CD14-positive monocyte (primary cell): ENCODE results near the gene COX7A1. TPM values are rescaled to one million over a fixed set of nuclear protein-coding genes. Genes with fewer than 3 reads are reported as not detected.
"Not testable (repeated sequence)": the region's sequence is repeated elsewhere in the genome, so short reads cannot be mapped to it uniquely, and the experiment has no call there.

Source experiments
- DNase-seq, 3 donors: peaks; one replicate each; pipeline ENCODE4 v3.0.0-alpha.2; 2011 to 2022
- H2AFZ ChIP-seq: 2 replicates; pipeline ENCODE4 v1.6.0; 2012; ENCODE audit warnings: mild to moderate bottlenecking, low read depth, low read length, inconsistent platforms; ENCODE audit not compliant: insufficient read depth, poor library complexity, severe bottlenecking
- H3K27ac ChIP-seq, 2 donors: 1 replicate in 1 of 2; 2 replicates in 1 of 2; pipeline ENCODE4 v1.5.1; 2012 to 2013; ENCODE audit warnings: low read length in 2 of 2, control low read depth in 1 of 2, inconsistent platforms in 1 of 2, low read depth in 1 of 2, mild to moderate bottlenecking in 1 of 2
- H3K27me3 ChIP-seq, 2 donors: one replicate each; pipeline versions ENCODE4 v1.6.0 to v1.6.1; 2011 to 2013; ENCODE audit warnings: low read length in 2 of 2; ENCODE audit not compliant: control insufficient read depth in 2 of 2, insufficient read depth in 2 of 2
- H3K36me3 ChIP-seq, 2 donors: replicated peaks in 1 of 2; 1 replicate in 1 of 2; 2 replicates in 1 of 2; pipeline versions ENCODE4 v1.5.1 to v1.6.1; 2012 to 2013; ENCODE audit warnings: low read length in 2 of 2, control low read depth in 1 of 2, inconsistent platforms in 1 of 2, mild to moderate bottlenecking in 1 of 2; ENCODE audit not compliant: insufficient read depth in 2 of 2, control insufficient read depth in 1 of 2
- H3K4me1 ChIP-seq, 2 donors: 1 replicate in 1 of 2; 2 replicates in 1 of 2; pipeline versions ENCODE4 v1.5.1 to v1.6.1; 2012 to 2013; ENCODE audit warnings: low read length in 2 of 2, control low read depth in 1 of 2, inconsistent platforms in 1 of 2, mild to moderate bottlenecking in 1 of 2, moderate library complexity in 1 of 2; ENCODE audit not compliant: insufficient read depth in 2 of 2, control insufficient read depth in 1 of 2
- H3K4me2 ChIP-seq: replicated peaks from 2 replicates; pipeline ENCODE3; 2012; ENCODE audit warnings: low read length, moderate library complexity, mild to moderate bottlenecking; ENCODE audit not compliant: poor library complexity, severe bottlenecking; ENCODE audit errors: extremely low read depth
- H3K4me3 ChIP-seq, 3 experiments: fragments of 200-600 bp in 1 of 3; sonication (generic) in 1 of 3; replicated peaks in 1 of 3; 1 replicate in 2 of 3; 2 replicates in 1 of 3; pipeline ENCODE4 v1.5.1; 2011 to 2013; ENCODE audit warnings: low read length in 3 of 3, mild to moderate bottlenecking in 3 of 3, control low read depth in 2 of 3, low read depth in 2 of 3, inconsistent platforms in 1 of 3, moderate library complexity in 1 of 3
- H3K79me2 ChIP-seq: 2 replicates; pipeline ENCODE4 v1.6.0; 2012; ENCODE audit warnings: mild to moderate bottlenecking, control low read depth, inconsistent platforms, low read length, moderate library complexity; ENCODE audit not compliant: insufficient read depth
- H3K9ac ChIP-seq: 2 replicates; pipeline ENCODE4 v1.6.0; 2017; ENCODE audit warnings: low read length, mild to moderate bottlenecking; ENCODE audit not compliant: insufficient read depth, poor library complexity, severe bottlenecking
- H3K9me3 ChIP-seq, 2 donors: replicated peaks in 1 of 2; 1 replicate in 1 of 2; 2 replicates in 1 of 2; pipeline versions ENCODE4 v1.5.1 to v1.6.1; 2012 to 2013; ENCODE audit warnings: low read length in 2 of 2, control low read depth in 1 of 2; ENCODE audit not compliant: control insufficient read depth in 1 of 2, insufficient read depth in 1 of 2
- H4K20me1 ChIP-seq: 2 replicates; pipeline ENCODE4 v1.6.0; 2012; ENCODE audit warnings: mild to moderate bottlenecking, low read length, control low read depth, moderate library complexity; ENCODE audit not compliant: insufficient read depth
- H3K27ac Mint-ChIP-seq, 7 donors: one replicate each; pipeline ENCODE4 v1.8.0; 2020; ENCODE audit warnings: mild to moderate bottlenecking in 7 of 7, mixed read lengths in 7 of 7, moderate library complexity in 6 of 7, inconsistent platforms in 2 of 7
- H3K27me3 Mint-ChIP-seq, 3 donors: one replicate each; pipeline ENCODE4 v1.8.0; 2021 to 2022; ENCODE audit warnings: low read depth in 3 of 3, mild to moderate bottlenecking in 3 of 3, mixed read lengths in 3 of 3, moderate library complexity in 3 of 3, inconsistent platforms in 1 of 3
- H3K36me3 Mint-ChIP-seq, 2 donors: one replicate each; pipeline ENCODE4 v1.8.0; 2020; ENCODE audit warnings: mixed read lengths in 2 of 2, inconsistent platforms in 1 of 2, mild to moderate bottlenecking in 1 of 2
- H3K4me1 Mint-ChIP-seq: one replicate; pipeline ENCODE4 v1.8.0; 2020; ENCODE audit warnings: mild to moderate bottlenecking, mixed read lengths
- H3K4me3 Mint-ChIP-seq, 2 donors: one replicate each; pipeline ENCODE4 v1.8.0; 2020; ENCODE audit warnings: mild to moderate bottlenecking in 2 of 2, mixed read lengths in 2 of 2, moderate library complexity in 1 of 2
- H3K9me3 Mint-ChIP-seq, 7 donors: one replicate each; pipeline ENCODE4 v1.8.0; 2020 to 2022; ENCODE audit warnings: mixed read lengths in 7 of 7, mild to moderate bottlenecking in 6 of 7, moderate library complexity in 6 of 7, inconsistent platforms in 2 of 7
- WGBS: methylation state at CpG from one replicate; pipeline ENCODE4 v1.1.5; 2013; ENCODE audit warnings: missing lambda C conversion rate; ENCODE audit not compliant: insufficient coverage; 5-methylcytosine and 5-hydroxymethylcytosine counted together
- intact Hi-C, 2 donors: fragments of 100-400 bp; cut with micrococcal nuclease; formaldehyde crosslinking; loops; one replicate each; pipeline versions ENCODE4 v1.15.0 to v1.15.1; 2023
- polyA plus RNA-seq, 3 donors: library from polyadenylated mRNA; depleted of rRNA in 1 of 3; unstranded in 2 of 3; stranded (reverse) in 1 of 3; fragments of 300-500 nt in 2 of 3; fragments of >200 nt in 1 of 3; fragmentation: Illumina TruSeq in 2 of 3; gene quantifications; 1 replicate in 2 of 3; 2 replicates in 1 of 3; pipeline ENCODE4 v1.2.3, GENCODE V29; 2012 to 2021
- TF ChIP-seq, protein P1 (sequence below): fragments of 200-600 bp; IDR thresholded peaks from one replicate; pipeline ENCODE4 v1.8.0; 2022; ENCODE audit warnings: antibody characterized with exemption, mild to moderate bottlenecking

The COX7A1 gene
- polyA plus RNA-seq, 3 donors, result not detected

- Histone ChIP-seq H3K79me2 (no peaks in the 10 kb centered on the region), H3K36me3 (peaks cover 12 to 15% of the 10 kb centered on the region in 2 donors), H3K9me3 (no peaks in the 10 kb centered on the region), H2AFZ (no peak overlapping the region), H3K27me3 (no peaks in the 10 kb centered on the region), H3K4me2 (no peak overlapping the region), H4K20me1 (no peaks in the 10 kb centered on the region), H3K9ac (no peak overlapping the region), H3K27ac (no peak overlapping the region), H3K4me3 (no peak overlapping the region), H3K4me1 (no peaks in the 10 kb centered on the region)
- H3K27me3 Mint-ChIP-seq, result peaks cover 0 to 3% (median 2%) of the 10 kb centered on the region in 3 donors
- 96% methylated on average over 5 of the region's 10 CpGs for WGBS
- H3K4me1 Mint-ChIP-seq, result no peaks in the 10 kb centered on the region
- TF ChIP-seq, protein P1, sequence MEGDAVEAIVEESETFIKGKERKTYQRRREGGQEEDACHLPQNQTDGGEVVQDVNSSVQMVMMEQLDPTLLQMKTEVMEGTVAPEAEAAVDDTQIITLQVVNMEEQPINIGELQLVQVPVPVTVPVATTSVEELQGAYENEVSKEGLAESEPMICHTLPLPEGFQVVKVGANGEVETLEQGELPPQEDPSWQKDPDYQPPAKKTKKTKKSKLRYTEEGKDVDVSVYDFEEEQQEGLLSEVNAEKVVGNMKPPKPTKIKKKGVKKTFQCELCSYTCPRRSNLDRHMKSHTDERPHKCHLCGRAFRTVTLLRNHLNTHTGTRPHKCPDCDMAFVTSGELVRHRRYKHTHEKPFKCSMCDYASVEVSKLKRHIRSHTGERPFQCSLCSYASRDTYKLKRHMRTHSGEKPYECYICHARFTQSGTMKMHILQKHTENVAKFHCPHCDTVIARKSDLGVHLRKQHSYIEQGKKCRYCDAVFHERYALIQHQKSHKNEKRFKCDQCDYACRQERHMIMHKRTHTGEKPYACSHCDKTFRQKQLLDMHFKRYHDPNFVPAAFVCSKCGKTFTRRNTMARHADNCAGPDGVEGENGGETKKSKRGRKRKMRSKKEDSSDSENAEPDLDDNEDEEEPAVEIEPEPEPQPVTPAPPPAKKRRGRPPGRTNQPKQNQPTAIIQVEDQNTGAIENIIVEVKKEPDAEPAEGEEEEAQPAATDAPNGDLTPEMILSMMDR, result no peak
- H3K9me3 Mint-ChIP-seq, result no peaks in the 10 kb centered on the region
- no peak overlapping the region for H3K27ac Mint-ChIP-seq
- H3K36me3 Mint-ChIP-seq, result peaks cover 20 to 28% of the 10 kb centered on the region in 2 donors
- DNase-seq, result no peak
- H3K4me3 Mint-ChIP-seq, result no peak overlapping the region
- intact Hi-C loops, result no loop called here
Measured at GRCh38 chr19:36183245-36183628, 31.0 kb upstream of the COX7A1 start.

DNA sequence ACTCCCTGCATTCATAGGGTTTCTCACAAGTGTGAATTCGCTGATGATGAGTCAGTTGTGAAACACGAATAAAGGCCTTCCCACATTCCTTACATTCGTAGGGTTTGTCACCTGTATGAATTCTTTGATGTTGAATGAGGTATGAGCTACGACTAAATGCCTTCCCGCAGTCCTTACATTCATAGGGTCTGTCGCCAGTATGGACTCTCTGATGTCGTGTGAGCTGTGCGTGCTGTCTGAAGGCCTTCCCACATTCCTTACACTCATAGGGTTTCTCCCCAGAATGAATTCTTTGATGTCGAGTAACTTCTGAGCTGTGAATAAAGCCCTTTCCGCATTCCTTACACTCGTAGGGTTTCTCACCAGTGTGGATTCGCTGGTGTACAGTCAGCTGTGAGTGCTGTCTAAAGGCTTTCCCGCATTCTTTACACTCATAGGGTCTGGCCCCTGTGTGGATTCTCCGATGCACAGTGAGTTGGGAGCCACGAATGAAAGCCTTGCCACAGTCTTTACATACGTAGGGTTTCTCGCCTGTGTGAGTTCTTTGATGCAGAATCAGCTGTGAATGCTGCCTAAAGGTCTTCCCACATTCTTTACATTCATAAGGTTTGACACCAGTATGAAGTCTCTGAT lies 30.5 kb upstream of the COX7A1 start:
- H3K4me2 ChIP-seq, result no peak overlapping the region
- Mint-ChIP-seq H3K27ac (no peak overlapping the region), H3K9me3 (no peaks in the 10 kb centered on the region), H3K4me1 (no peaks in the 10 kb centered on the region), H3K4me3 (no peak overlapping the region), H3K27me3 (peaks cover 0 to 3% (median 2%) of the 10 kb centered on the region in 3 donors), H3K36me3 (peaks cover 18 to 26% of the 10 kb centered on the region in 2 donors)
- 100% methylated on average over 9 of the region's 17 CpGs for WGBS
- H2AFZ ChIP-seq, result no peak overlapping the region
- peaks cover 12 to 15% of the 10 kb centered on the region in 2 donors for H3K36me3 ChIP-seq
- H3K4me3 ChIP-seq, result no peak overlapping the region
- intact Hi-C loops, result no loop called here
- DNase-seq, result no peak
- no peak overlapping the region for H3K27ac ChIP-seq
- no peaks in the 10 kb centered on the region for H3K79me2 ChIP-seq
- no peaks in the 10 kb centered on the region for H3K9me3 ChIP-seq
- H4K20me1 ChIP-seq, result no peaks in the 10 kb centered on the region
- H3K4me1 ChIP-seq, result no peaks in the 10 kb centered on the region
- TF ChIP-seq, protein P1, result no peak
- H3K9ac ChIP-seq, result no peak overlapping the region
- H3K27me3 ChIP-seq, result no peaks in the 10 kb centered on the region

GRCh38 chr19:36179077-36179476 lies 26.8 kb upstream of the COX7A1 start:
- H4K20me1 ChIP-seq, H3K9me3 Mint-ChIP-seq, intact Hi-C loops, H3K27ac ChIP-seq, H3K9ac ChIP-seq, H3K27me3 Mint-ChIP-seq, DNase-seq, H3K9me3 ChIP-seq, H3K27ac Mint-ChIP-seq, H2AFZ ChIP-seq, H3K79me2 ChIP-seq, H3K4me3 ChIP-seq, H3K27me3 ChIP-seq, H3K4me1 ChIP-seq, H3K4me3 Mint-ChIP-seq, H3K4me2 ChIP-seq, H3K4me1 Mint-ChIP-seq: not testable (repeated sequence)
- H3K36me3 ChIP-seq, result peaks cover 12 to 15% of the 10 kb centered on the region in 2 donors
- 100% methylated on average over 1 of the region's 2 CpGs for WGBS
- H3K36me3 Mint-ChIP-seq, result peaks cover 17 to 18% of the 10 kb centered on the region in 2 donors
